Right renal cortex interstitium (tissue), 3 donors: ENCODE results near the gene SMYD1. TPM values are rescaled to one million over a fixed set of nuclear protein-coding genes. Genes with fewer than 3 reads are reported as not detected.
A peak's percentile ranks its signal among the peaks of the same experiment; 100 is the strongest.

Source experiments
- DNase-seq, 3 donors: peaks; one replicate each; pipeline ENCODE4 v3.0.0-alpha.2; 2013; ENCODE audit warnings: low read depth in 3 of 3, low spot score in 2 of 3
- polyA plus RNA-seq, 3 donors: library from polyadenylated mRNA; unstranded; fragments of 120-200 nt; gene quantifications; one replicate each; pipeline ENCODE4 v1.2.1, GENCODE V29; 2013; ENCODE audit not compliant: insufficient read length in 3 of 3

Gene SMYD1
- polyA plus RNA-seq, 3 donors = 0.18 to 0.74 TPM; not detected in 1

DNA sequence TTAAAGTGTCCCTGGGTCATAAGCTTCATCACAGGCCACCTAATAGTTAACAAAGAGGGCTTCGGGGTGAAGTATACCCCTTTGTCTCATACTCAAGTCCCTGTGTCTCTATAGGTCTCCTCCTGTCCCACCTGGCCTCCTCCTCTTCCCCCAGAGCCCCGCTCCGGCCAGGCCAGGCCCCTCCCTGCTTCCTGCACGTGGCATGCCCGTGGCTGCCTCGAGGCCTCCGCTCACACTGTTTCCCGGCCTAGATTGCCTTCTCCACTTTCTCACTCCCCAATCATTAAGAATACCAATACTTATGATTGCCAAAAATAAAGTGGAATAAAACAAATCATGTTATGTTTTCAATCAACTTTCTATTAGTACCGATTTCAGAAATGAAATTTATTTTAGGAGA is 18.8 kb downstream of the SMYD1 start:
- no peak for DNase-seq

GRCh38 chr2:88087073-88087472 is 19.4 kb downstream of the SMYD1 start:
- no peak for DNase-seq

GRCh38 chr2:88087763-88088162 is 20.1 kb downstream of the SMYD1 start:
- no peak for DNase-seq

DNA sequence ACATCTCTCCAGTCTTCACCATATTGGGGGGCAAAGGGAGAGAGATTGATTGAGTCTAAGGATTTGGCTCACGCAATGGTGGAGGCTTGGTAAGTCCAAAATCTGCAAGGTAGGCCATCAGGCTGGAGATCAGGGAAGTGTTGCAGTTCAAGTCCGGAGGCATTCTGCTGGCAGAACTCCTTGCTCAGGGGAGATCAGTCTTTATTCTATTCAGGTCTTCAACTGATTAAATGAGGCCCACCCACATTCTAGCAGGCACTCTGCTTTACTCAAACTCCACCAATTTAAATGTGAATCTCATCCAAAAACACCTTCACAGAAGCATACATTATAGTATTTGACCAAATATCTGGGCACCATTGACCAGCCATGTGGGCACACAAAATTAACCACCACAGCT is 21.4 kb downstream of the SMYD1 start:
- no peak for DNase-seq

DNA sequence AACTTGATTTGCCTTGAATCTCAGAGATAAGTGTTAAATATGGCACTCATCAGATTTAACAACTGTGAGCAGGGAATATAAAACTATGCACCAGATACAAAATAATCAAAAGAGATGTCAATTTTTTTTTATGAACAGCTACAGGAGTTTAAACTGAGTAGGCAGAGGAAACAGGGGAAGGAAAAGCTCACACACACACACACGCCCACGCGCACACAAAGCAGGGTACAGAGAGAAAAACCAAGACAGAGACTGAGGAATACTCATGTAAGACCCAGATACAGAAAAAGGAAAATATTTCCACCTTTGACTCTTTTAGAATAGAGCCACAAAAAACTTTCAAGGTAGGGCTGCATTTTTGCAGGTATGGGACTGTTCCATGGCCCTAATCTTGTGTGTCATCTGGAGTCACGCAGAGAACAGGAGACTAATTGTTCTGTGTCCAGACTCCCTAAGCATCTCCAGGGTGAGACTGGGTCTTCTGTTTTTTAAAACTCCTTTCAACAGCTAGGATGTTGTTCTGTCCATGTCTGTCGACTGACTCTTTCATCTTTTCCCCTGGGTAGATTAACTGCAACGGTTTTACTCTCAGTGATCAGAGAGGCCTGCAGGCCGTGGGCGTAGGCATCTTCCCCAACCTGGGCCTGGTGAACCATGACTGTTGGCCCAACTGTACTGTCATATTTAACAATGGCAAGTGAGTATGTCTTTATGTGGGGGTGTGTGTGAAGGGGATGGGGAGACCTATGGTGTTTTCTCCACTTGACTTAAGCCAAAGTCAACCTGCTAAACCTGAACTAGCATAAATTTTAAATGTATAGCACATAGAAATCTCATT is 23.0 kb downstream of the SMYD1 start:
- DNase-seq = no peak

GRCh38 chr2:88091943-88092342 is 24.3 kb downstream of the SMYD1 start:
- DNase-seq = no peak

DNA sequence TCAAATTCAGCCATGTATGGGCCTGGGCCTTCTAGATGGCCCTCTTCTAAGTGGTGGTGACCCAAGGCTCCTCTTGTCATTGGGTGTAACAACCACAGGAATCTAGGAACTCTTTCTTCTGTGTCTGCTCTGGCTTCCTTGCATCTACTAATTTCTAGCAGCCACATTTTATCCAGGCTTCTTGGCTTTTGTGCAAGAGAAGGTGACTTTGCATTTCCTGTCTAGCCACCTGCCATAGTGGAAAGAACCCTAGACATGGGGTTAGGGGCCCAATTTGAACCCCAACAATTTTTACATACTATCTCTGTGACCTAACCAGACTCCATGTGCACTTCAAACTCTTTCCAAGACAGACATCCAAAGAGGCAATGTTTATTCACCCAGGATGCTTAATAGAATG is 25.1 kb downstream of the SMYD1 start:
- DNase-seq = no peak

DNA sequence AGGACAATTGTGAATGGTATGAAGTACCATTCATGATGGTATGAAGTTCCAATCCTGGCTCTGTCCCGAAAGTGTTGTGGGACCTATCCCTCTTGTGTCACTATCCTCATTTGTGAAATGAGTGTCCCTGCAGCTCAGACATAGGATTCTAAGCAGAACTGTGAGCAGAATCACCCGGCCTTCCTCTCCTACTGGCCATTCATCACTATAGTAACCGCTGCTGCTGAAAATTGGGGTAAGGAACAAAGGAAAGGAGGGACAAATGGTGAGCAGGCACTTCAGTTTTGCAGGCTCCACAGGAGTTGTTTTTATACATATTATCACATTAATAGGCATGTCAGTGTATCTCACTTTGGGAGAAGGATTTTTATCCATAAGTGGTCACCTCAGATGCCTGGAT is 27.4 kb downstream of the SMYD1 start:
- no peak for DNase-seq

GRCh38 chr2:88096708-88097107 is 29.1 kb downstream of the SMYD1 start:
- no peak for DNase-seq

DNA sequence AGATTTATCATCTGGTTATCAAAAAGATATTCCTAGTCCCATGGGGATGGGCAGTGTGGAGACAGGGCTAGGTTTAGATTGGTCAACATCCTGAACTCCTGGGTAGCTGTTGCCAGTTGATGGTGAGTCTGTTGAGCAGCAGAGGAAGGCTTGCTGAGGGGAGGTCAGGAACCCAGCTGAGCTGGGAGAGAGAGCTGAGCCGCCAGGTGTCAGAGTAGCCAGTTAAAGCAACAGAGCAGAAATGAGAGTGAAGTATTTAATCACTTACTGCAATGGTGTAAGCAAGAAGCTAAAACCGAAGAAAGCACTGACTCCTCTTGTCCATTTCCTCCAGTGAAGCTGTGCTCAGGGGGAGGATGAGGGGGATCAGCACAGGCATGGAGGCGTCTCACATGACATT is 29.6 kb downstream of the SMYD1 start:
- DNase-seq = no peak

DNA sequence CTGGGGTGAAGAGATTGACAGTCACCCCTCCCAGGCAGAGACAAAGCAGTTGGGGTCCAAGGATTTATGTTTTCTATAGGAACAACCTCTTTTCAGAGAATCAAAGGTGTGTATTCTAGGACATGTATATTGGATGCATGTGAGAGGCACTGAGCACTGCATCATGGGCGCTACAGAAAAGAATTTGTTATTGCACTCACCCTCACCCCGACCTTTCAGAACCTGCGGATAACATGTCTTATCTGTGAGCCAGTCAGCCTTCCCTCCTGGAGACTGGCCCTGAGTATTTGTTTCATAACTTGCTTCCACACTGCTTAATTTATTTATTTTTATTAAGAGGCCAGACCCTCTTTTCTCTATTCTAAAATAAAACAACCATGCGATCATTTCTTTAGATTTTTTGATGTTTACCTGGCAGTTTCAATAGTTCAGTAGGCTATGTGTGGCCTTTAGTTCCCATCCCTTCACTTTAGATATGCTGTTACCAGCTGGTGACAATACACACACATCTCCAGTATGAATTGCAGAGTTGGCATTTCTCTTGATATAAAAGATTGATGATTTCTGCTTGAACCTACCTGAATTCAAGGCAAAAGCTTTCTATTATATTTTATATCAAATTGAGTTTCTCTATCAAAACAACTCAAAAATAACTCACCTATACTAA is 30.4 kb downstream of the SMYD1 start:
- DNase-seq = no peak

GRCh38 chr2:88098558-88098900 is 30.9 kb downstream of the SMYD1 start:
- no peak for DNase-seq

DNA sequence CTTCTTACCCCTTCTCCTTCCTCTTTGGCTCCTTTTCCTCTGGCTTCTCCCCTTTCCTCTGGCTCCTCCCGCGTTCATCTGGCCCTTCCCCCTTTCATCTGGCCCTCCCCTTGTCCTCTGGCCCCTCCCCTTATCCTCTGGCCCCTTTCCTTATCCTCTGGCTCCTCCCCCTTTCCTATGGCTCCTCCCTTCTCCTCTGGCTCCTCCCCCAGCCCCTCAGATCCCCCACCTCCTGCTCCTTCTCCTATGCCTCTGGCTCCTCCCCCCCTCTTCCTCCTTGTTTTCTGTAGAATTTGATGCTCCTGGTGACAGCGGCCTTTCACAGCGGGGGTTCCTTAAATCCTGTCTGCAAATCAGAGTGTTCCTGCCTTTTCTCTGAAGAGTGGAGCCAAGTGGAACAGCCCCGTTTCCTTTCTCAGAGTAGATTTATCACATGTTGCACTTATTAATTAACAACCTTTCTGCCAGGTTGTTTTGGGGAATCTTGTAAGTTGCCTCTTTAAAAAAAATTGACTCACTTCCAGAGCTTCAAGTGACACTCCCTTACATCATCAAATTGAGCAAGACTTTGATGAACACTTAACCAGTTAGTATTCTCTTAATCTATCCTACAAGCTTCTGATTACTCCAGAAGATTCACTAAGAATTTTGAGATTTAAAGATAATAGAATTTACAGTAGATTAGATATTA is 32.3 kb downstream of the SMYD1 start:
- no peak for DNase-seq

GRCh38 chr2:88100489-88100858 is 32.8 kb downstream of the SMYD1 start:
- no peak for DNase-seq

- no peak for DNase-seq
Measured at GRCh38 chr2:88108796-88109195, 41.2 kb downstream of the SMYD1 start.

DNA sequence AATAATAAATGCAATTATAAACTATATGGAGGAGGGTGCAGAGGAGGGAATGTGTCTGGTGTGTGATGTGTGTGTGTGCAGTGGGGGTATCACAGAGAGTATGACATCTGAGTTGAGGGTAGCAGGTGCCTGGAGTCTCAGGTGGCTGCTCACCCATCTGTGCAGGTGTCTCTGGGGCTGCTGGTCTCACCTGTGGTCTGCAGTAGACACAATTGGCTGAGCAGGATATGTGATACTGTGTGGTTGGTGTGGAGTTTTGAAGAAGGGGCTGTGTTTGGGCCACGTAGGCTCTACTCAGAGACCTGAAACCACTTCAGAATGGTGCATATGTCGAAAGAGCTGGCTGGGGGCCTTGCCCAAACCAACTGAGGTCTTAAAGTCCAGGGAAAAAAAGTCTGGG is 43.2 kb downstream of the SMYD1 start:
- no peak for DNase-seq

DNA sequence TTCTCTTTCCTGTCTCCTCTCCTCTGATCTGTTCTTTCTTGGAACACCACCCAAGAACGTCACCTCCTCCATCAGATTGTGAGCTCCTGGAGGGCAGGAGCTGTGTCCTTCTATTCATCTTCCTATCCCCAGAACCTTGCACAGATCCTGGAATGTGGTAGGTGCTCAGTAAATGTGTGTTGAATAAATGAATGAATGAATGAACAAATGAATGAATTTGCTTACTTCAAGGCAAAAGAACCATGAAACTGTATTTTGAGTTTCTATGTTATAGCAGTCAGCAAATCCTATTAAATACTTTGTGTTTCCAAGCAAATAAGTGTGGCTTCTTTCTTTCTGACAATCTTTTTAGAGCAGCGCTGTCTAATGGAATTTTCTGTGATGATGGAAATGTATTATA is 45.4 kb downstream of the SMYD1 start:
- no peak for DNase-seq

DNA sequence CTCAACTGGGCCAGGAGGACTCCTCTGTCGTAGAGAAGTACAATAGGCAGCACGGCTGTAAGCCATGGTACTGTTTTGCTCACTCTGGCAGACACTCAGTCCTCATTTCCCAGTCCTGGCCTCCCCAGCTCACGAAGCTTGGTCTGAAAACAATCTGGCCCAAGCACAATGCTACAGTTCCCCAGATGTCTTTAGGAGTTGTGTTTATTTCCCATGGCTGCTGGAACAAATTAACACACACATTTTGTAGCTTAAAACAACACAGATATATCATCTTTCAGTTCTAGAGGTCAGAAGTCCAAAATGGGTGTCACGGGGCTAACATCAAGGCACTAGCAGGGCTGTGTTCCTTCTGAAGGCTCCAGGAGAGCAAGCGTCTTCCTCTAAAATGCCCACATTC is 47.3 kb downstream of the SMYD1 start:
- DNase-seq = peak in 1 of 3 donors; percentile 1

- DNase-seq = no peak
Measured at GRCh38 chr2:88115825-88116518, 48.3 kb downstream of the SMYD1 start.

DNA sequence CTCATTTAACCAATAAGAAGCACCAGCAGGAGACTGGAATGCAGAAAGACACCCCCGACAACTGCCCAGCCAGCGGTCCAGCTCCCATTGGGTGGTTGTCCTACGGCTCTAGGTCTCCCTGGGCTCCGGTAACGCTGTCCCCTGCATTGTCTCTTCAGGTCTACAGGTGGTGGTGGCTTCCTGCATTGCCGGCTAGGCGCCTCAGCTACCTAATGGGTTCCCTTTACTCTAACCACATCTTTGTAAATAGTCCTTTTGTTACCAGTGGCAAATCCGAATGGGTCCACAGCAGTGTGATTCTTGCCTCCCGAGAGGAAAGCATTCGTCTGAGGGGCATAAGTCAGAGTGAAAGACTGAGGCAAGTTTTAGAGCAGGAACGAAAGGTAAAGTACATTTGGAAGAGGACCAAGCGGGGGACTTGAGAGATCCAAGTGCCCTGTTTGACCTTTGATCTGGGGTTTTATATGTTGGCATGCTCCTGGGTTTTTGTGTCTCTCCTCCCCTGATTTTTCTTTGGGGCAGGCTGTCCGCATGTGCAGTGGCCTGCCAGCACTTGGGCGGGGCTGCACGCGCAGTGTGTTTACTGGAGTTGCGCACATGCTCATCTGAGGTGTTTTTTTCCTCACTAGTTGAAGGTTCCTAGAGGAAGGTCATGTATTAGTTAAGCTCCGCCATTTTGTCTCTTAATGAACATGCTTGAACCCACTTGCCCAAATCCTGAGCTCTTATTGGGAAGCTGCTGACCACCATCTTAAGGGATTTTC is 49.2 kb downstream of the SMYD1 start:
- no peak for DNase-seq

DNA sequence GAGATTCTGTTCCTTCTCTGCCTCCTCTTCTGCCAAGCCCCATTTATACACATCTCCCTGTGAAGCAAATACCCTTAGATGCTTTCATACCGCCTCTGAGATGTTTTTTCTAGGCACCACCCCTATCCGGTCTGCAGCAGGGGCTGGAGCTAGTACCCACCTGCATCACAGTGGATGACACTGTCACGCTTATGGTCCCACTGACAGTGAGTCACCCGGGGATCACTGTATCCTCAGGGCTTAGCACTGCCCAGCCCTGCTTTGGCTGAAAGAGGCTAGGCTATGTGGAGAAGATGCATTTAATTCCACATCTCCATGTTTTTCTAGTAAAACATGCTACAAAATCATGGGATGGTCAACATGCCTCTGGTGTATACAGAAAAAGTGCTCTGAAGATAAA is 50.3 kb downstream of the SMYD1 start:
- no peak for DNase-seq
